A549 (cell line): Measurements from ENCODE around the gene LYPD8. TPM values are rescaled to one million over a fixed set of nuclear protein-coding genes. Genes with fewer than 3 reads are reported as not detected.

Source experiments
- ATAC-seq, 2 experiments: fragments of 200-7000 bp in 1 of 2; fragments of >200 bp in 1 of 2; cut with Nextera tagmentation in 1 of 2; cut with Tn5 transposase in 1 of 2; 3 replicates each; pipeline versions ENCODE4 v1.8.0 to v1.9.1; 2018 to 2020; ENCODE audit warnings: mild to moderate bottlenecking in 1 of 2, moderate library complexity in 1 of 2
- CTCF ChIA-PET: fragments of 300-600 bp; sonication (Branson Sonifier 250); formaldehyde crosslinking; extraction: SDS; loops from one replicate; lab custom pipeline; 2021; ENCODE audit warnings: antibody characterized with exemption, inconsistent platforms; lab: Yijun Ruan, JAX
- POLR2A ChIA-PET: fragments of 350-600 bp; formaldehyde crosslinking; extraction: SDS; loops from one replicate; lab custom pipeline; 2021; ENCODE audit warnings: antibody characterized with exemption, inconsistent platforms; lab: Yijun Ruan, JAX
- DNase-seq, 2 experiments: peaks; one replicate each; pipeline versions ENCODE4 v3.0.0 to v3.0.0-alpha.2; 2011 to 2016; ENCODE audit warnings: low read depth in 1 of 2, low spot score in 1 of 2
- FAIRE-seq: peaks from 2 replicates; lab custom pipeline; 2011; peaks lifted over from hg19 to GRCh38; lab: Jason Lieb, UNC
- H3K27ac ChIP-seq, 2 experiments: fragments of >200 bp; sonication (Bioruptor Twin); formaldehyde crosslinking; 3 replicates each; pipeline ENCODE4 v1.5.1; 2016 to 2017
- H3K4me1 ChIP-seq: fragments of >200 bp; sonication (Bioruptor Twin); formaldehyde crosslinking; 3 replicates; pipeline ENCODE4 v1.6.1; 2016
- H3K4me2 ChIP-seq: fragments of >200 bp; sonication (Bioruptor Twin); formaldehyde crosslinking; 3 replicates; pipeline ENCODE4 v1.6.1; 2016
- H3K4me3 ChIP-seq: fragments of >200 bp; sonication (Bioruptor Twin); formaldehyde crosslinking; 3 replicates; pipeline ENCODE4 v1.5.1; 2016
- H3K9me3 ChIP-seq: fragments of >200 bp; sonication (Bioruptor Twin); formaldehyde crosslinking; 3 replicates; pipeline ENCODE4 v1.6.1; 2016
- CHD2 ChIP-seq: fragments of 150-350 bp; IDR thresholded peaks from 2 replicates; pipeline ENCODE4 v1.6.1; 2014; ENCODE audit warnings: low read length; ENCODE audit not compliant: partially characterized antibody
- CTCF ChIP-seq: fragments of >200 bp; sonication (Bioruptor Twin); formaldehyde crosslinking; IDR thresholded peaks from 3 replicates; pipeline ENCODE4 v1.5.1; 2016
- E2F6 ChIP-seq: IDR thresholded peaks from 2 replicates; pipeline ENCODE4 v1.6.1; 2012; ENCODE audit warnings: low read depth, borderline replicate concordance
- FOSB ChIP-seq: fragments of 250-450 bp; sonication (Bioruptor Pico); IDR thresholded peaks from 2 replicates; pipeline ENCODE4 v1.5.0; 2020; ENCODE audit warnings: mild to moderate bottlenecking, moderate library complexity
- FOSL2 ChIP-seq, 2 experiments: fragments of 450-650 bp in 1 of 2; fragments of >200 bp in 1 of 2; sonication (Bioruptor Twin) in 1 of 2; formaldehyde crosslinking; IDR thresholded peaks; 2 replicates each; pipeline versions ENCODE4 v1.5.0 to v1.6.1; 2016 to 2020; ENCODE audit warnings: mild to moderate bottlenecking in 1 of 2, moderate library complexity in 1 of 2
- GATA3 ChIP-seq: IDR thresholded peaks from 2 replicates; pipeline ENCODE4 v1.6.1; 2012; ENCODE audit warnings: borderline replicate concordance
- HOXB5 ChIP-seq: fragments of 250-450 bp; sonication (Bioruptor Pico); IDR thresholded peaks from 2 replicates; pipeline ENCODE4 v1.5.0; 2020; ENCODE audit warnings: mild to moderate bottlenecking, moderate library complexity
- JUNB ChIP-seq: fragments of >200 bp; sonication (Bioruptor Twin); formaldehyde crosslinking; IDR thresholded peaks from 2 replicates; pipeline ENCODE4 v1.6.1; 2016
- MAFK ChIP-seq: fragments of 450-650 bp; IDR thresholded peaks from 2 replicates; pipeline ENCODE4 v1.6.1; 2014; ENCODE audit not compliant: partially characterized antibody
- MAZ ChIP-seq: fragments of 150-350 bp; IDR thresholded peaks from 2 replicates; pipeline ENCODE4 v1.6.1; 2014; ENCODE audit warnings: antibody characterized with exemption, low read depth, low read length, borderline replicate concordance
- PHF8 ChIP-seq: fragments of 200-600 bp; sonication (generic); IDR thresholded peaks from 2 replicates; pipeline ENCODE4 v1.6.1; 2016; ENCODE audit warnings: low read depth, mild to moderate bottlenecking, antibody characterized with exemption, moderate library complexity, borderline replicate concordance
- RARB ChIP-seq: fragments of 250-450 bp; sonication (Bioruptor Pico); IDR thresholded peaks from 2 replicates; pipeline ENCODE4 v1.8.0; 2021; ENCODE audit warnings: mild to moderate bottlenecking, moderate library complexity
- RFX5 ChIP-seq: fragments of 450-650 bp; IDR thresholded peaks from 2 replicates; pipeline ENCODE4 v1.7.1; 2014; ENCODE audit warnings: antibody characterized with exemption, mild to moderate bottlenecking, moderate library complexity
- TFCP2L1 ChIP-seq: fragments of 250-450 bp; sonication (Bioruptor Pico); IDR thresholded peaks from 2 replicates; pipeline ENCODE4 v1.5.0; 2021; ENCODE audit warnings: mild to moderate bottlenecking
- ZFP36 ChIP-seq: fragments of 450-650 bp; IDR thresholded peaks from 2 replicates; pipeline ENCODE4 v1.6.1; 2014; ENCODE audit warnings: borderline replicate concordance; ENCODE audit not compliant: partially characterized antibody
- ZNF302 ChIP-seq: fragments of 250-450 bp; sonication (Bioruptor Pico); IDR thresholded peaks from 2 replicates; pipeline ENCODE4 v1.9.0; 2021; ENCODE audit warnings: inconsistent platforms, mild to moderate bottlenecking, moderate library complexity
- WGBS: methylation state at CpG from one replicate; pipeline ENCODE4 v1.1.6; 2017; ENCODE audit errors: missing lambda C conversion rate; 5-methylcytosine and 5-hydroxymethylcytosine counted together
- polyA plus RNA-seq, 4 experiments: library from polyadenylated mRNA; depleted of rRNA in 3 of 4; stranded (reverse); fragments of >200 nt; fragmentation: RNase III in 1 of 4; extraction: RNeasy Plus Mini Kit Qiagen cat#74134 plus additional on column Dnase treatment in 1 of 4; gene quantifications; 2 replicates in 3 of 4; 3 replicates in 1 of 4; pipeline ENCODE4 v1.2.3, GENCODE V29; 2011 to 2017

LYPD8 gene
- polyA plus RNA-seq, 2 of the 4 experiments (the other 2 are of a cell fraction): 0.12 to 0.53 TPM

GRCh38 chr1:248786156-248786555, 30.6 kb upstream of the LYPD8 start:
- Histone ChIP-seq H3K4me3 (no peak overlapping the region), H3K4me1 (peaks cover 4% of the 10 kb centered on the region; the same call in 1 of the 3 replicates), H3K4me2 (0 out of 3 replicates have a peak overlapping the region, but pooled peaks have one; percentile 17), H3K9me3 (peaks cover 2% of the 10 kb centered on the region; the same call in 1 of the 3 replicates), H3K27ac (no peak overlapping the region)
- ATAC-seq: peak; percentile 60 to 70; a peak in 4 of 6 replicates
- DNase-seq: peak in 1 of 2 experiments; percentile 39
- WGBS: 42% methylated on average over 3 of the region's 3 CpGs
- CTCF ChIA-PET: interaction anchor here (1.2 kb wide), 2 partner anchors 22 to 26 kb away, joined by 3 to 4 read pairs; no protein-coding TSS in a partner anchor
- TF ChIP-seq GATA3: no peak
- TF ChIP-seq MAFK: peak; percentile 38
- POLR2A ChIA-PET: no interaction called here
- FAIRE-seq: no peak

- ChIA-PET POLR2A (no interaction called here), CTCF (interaction anchor here (1.0 kb wide), 1 partner anchor 84 kb away, joined by 3 read pairs; no protein-coding TSS in a partner anchor)
- H3K27ac ChIP-seq: no peak overlapping the region
- ATAC-seq: no peak; a peak in 1 of 6 replicates
- H3K9me3 ChIP-seq: peaks cover 7% of the 10 kb centered on the region; the same call in 1 of the 3 replicates
- 14% methylated on average over 3 of the region's 3 CpGs for WGBS
- TF ChIP-seq TFCP2L1 (CRISPR knock-in tag) (no peak), ZFP36 (no peak)
- H3K4me3 ChIP-seq: no peak overlapping the region
- no peak for FAIRE-seq
- no peak overlapping the region for H3K4me2 ChIP-seq
- peaks cover 4% of the 10 kb centered on the region; the same call in 1 of the 3 replicates for H3K4me1 ChIP-seq
- no peak for DNase-seq
Observed at GRCh38 chr1:248783367-248783766, 27.8 kb upstream of the LYPD8 start.

- no peak overlapping the region for H3K4me3 ChIP-seq
- H3K4me2 ChIP-seq: no peak overlapping the region
- TF ChIP-seq CTCF (no peak), RFX5 (no peak), JUNB (no peak), RARB (CRISPR knock-in tag) (no peak), MAZ (no peak), HOXB5 (no peak)
- TF ChIP-seq, all 56 proteins: peak for 0
- ChIA-PET POLR2A (no interaction called here), CTCF (interaction anchor here (1.0 kb wide), 1 partner anchor 83 kb away, joined by 3 read pairs; no protein-coding TSS in a partner anchor)
- Histone ChIP-seq H3K9me3 (peaks cover 7% of the 10 kb centered on the region; the same call in 1 of the 3 replicates), H3K4me1 (peaks cover 4% of the 10 kb centered on the region; the same call in 1 of the 3 replicates), H3K27ac (no peak overlapping the region)
- 60% methylated on average over 16 of the region's 16 CpGs for WGBS
- FAIRE-seq (no peak), ATAC-seq (no peak), DNase-seq (no peak)
Observed at GRCh38 chr1:248782416-248783141, 27.0 kb upstream of the LYPD8 start.

GRCh38 chr1:248779350-248779749, 23.8 kb upstream of the LYPD8 start:
- Histone ChIP-seq H3K4me2 (no peak overlapping the region), H3K4me1 (no peaks in the 10 kb centered on the region), H3K27ac (no peak overlapping the region), H3K4me3 (no peak overlapping the region), H3K9me3 (peaks cover 7% of the 10 kb centered on the region; the same call in 1 of the 3 replicates)
- ChIA-PET POLR2A (no interaction called here), CTCF (no interaction called here)
- FAIRE-seq (no peak), DNase-seq (no peak), ATAC-seq (no peak)
- TF ChIP-seq ZNF302 (CRISPR knock-in tag) (no peak), CHD2 (no peak), E2F6 (no peak), ZFP36 (no peak), HOXB5 (no peak), JUNB (no peak), PHF8 (no peak), FOSB (CRISPR knock-in tag) (no peak), TFCP2L1 (CRISPR knock-in tag) (no peak), FOSL2 (IDR thresholded peaks at IDR 0.05) (no peak), FOSL2 (CRISPR knock-in tag; IDR thresholded peaks at IDR 0.05) (no peak)
- 2% methylated on average over 2 of the region's 2 CpGs for WGBS
